Tibial nerve (tissue), 4 donors: ENCODE measurements around the gene PPRC1.

Experiments
- EP300 ChIP-seq, 2 donors: sonication (generic); formaldehyde crosslinking; IDR thresholded peaks; one replicate each; pipeline ENCODE4 v1.6.1; 2017; ENCODE audit warnings: antibody characterized with exemption in 2 of 2, mild to moderate bottlenecking in 1 of 2
- POLR2A ChIP-seq, 2 donors: fragments of 450-650 bp; IDR thresholded peaks; one replicate each; pipeline ENCODE4 v1.6.1; 2017; ENCODE audit warnings: antibody characterized with exemption in 2 of 2, mild to moderate bottlenecking in 2 of 2, moderate library complexity in 2 of 2
- TF ChIP-seq, protein P1 (sequence below), 5 experiments: fragments of 200-600 bp in 3 of 5; fragments of 450-650 bp in 2 of 5; sonication (generic) in 3 of 5; IDR thresholded peaks; one replicate each; pipeline ENCODE4 v1.5.1; 2016 to 2019; ENCODE audit warnings: antibody characterized with exemption in 5 of 5, mild to moderate bottlenecking in 3 of 5, moderate library complexity in 2 of 5

DNA sequence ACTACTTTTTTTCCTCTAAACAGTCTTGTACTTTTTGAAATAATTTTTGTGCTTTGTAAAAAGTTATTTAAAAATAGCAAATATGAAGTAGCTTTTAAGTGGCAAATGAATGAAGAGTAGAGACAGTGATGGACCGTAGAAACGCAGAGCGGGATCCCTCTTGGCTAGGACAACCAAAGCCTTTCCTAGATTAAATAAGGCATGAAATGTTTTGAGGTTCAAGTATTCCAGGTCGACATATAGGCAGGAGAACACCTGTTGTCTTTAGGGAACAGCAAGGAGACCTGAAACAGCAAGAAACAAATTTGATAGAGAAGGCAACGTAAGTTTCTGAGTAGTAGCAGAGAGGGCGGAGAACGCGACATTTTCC, 662 bp upstream of the PPRC1 start:
- TF ChIP-seq, protein P1, sequence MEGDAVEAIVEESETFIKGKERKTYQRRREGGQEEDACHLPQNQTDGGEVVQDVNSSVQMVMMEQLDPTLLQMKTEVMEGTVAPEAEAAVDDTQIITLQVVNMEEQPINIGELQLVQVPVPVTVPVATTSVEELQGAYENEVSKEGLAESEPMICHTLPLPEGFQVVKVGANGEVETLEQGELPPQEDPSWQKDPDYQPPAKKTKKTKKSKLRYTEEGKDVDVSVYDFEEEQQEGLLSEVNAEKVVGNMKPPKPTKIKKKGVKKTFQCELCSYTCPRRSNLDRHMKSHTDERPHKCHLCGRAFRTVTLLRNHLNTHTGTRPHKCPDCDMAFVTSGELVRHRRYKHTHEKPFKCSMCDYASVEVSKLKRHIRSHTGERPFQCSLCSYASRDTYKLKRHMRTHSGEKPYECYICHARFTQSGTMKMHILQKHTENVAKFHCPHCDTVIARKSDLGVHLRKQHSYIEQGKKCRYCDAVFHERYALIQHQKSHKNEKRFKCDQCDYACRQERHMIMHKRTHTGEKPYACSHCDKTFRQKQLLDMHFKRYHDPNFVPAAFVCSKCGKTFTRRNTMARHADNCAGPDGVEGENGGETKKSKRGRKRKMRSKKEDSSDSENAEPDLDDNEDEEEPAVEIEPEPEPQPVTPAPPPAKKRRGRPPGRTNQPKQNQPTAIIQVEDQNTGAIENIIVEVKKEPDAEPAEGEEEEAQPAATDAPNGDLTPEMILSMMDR (IDR thresholded peaks at IDR 0.05): no peak
- TF ChIP-seq EP300 (IDR thresholded peaks at IDR 0.05): no peak
- no peak for TF ChIP-seq POLR2A (IDR thresholded peaks at IDR 0.05)
